GM19395 (cell line): ENCODE data around the gene RNF224.

Experiments used
- ATAC-seq: cut with Tn5 transposase; IDR thresholded peaks from one replicate; pipeline ENCODE4 v1.9.1; 2021; ENCODE audit warnings: mild to moderate bottlenecking, moderate library complexity; ENCODE audit not compliant: unreplicated experiment

The RNF224 gene

DNA sequence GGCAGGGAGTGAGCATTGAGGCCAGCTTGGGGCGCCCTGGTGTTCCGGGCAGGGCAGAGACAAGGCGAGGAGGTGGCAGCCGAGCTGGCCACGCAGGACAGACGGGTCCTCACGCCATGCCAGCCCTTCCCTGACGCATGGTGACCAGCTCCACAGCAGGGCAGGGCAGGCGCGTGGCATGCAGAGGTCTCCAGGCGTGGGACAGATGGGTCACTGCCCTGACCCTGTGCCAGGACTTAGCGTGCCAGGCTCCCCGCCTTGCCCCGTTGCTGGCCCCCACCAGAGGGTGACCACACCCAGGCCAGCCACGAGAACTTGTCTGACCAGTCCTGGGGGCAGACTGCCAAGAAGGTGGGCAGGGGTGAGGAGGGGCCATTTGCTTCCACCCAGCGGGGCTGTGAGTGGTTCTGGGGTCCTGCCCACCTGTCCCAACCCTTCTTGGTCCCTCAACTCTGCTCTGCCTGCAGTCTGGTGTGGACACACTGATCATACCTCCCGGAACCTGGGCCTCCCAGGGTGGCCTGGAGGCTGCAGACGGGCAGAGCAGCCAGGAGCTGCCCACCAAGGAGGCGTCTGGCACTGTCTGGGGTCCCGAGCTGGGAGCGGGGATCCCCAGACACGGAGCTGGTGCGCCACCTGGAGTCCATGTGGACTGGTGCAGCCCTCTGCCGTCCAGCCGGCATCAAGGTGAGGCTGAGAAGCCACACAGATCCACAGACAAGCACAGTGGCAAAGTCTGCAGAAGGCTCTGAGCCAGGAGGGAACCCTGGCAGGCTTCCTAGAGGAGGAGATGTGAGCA is at the start of gene RNF224:
Gene RNF224 (plus strand): TSS at position 449 of the 799 bp plus-strand sequence. CDS start 834 bp downstream, outside the sequence.
- no peak for ATAC-seq

DNA sequence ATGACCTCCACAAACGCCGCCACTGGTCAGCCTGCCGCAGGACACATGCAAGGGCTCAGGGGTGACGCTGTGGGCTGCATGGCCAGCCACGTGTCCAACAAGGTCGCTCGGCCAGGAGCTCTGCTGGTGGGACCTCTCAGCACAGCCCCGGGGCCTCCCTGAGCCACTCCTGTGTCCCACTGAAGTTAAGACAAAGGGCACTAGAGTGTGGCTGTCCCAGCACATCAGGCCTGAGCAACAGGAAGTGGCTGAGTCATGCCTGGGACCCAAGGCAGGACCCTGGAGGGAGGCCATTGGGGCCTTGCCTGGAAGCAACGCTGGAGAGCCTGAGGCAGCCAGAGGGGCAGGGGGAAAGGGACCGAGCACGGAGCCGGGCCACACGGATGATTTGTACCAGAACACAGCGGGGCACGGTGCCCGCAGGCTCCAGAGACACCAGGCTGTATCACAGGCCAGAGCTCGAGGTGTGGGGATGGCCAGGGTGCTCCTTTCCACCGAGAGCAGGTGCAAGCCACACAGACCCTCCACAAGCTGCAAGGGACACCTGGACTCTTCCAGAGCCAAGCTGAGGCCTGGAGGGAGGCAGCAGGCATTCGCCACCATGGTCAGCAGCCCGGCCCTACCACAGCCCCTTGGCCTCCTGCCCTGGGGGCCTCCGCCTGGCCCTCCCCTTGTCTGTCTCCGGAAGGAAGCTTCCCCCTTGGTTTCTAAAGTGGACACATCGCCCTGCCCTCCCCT is 48.9 kb upstream of the RNF224 start:
- no peak for ATAC-seq

DNA sequence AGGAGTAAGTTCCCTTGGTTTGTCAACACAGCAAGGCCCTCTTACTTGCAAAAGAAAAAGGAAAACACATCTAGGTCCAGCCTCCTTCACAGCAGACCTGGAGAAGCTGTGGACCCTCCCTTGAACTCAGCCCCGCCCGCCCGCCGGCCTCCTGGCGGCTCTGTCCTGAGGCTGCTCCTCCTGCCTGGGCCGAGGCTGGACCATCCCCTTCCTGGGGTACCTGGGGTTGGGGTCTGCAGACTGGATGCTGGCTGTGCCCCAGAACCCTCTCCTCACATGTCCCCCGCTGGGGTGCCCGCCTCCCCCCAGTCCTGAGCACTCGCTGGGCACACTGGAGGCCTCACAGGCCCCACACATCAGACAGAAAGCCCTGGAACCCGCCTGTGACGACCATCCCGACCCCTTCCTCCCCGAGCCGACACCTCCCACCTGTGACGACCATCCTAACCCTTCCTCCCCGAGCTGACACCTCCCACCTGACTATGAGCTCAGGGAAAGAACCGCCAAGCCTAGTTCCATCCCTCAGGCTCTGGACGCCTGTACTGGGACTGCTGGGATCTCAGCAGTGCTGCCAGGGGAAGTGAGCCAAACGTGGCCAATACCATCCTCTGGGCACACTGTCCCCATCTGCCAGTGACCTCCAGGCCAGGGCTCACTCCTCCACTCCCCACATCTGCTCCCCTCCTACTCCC is 48.2 kb upstream of the RNF224 start:
- no peak for ATAC-seq

DNA sequence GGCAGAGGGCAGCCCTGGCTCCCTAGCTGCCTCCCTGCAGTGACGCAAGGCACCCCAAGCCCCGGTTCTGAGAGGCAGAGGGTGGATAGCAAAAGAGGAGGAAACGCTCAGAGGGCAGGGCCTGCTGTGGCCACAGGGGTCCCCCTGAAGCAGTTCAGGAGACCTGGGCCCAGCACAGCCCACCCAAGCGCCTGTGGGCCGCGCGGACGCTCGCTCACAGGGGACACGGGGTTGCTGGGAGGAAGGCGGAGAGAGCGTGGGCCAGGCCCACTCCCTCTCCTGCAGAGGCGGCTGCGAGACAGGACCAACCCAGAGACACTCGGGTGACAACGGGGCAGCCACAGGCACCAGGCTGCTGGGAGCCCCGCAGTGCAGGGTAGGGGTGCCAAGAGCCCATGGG is 47.5 kb upstream of the RNF224 start:
- no peak for ATAC-seq

DNA sequence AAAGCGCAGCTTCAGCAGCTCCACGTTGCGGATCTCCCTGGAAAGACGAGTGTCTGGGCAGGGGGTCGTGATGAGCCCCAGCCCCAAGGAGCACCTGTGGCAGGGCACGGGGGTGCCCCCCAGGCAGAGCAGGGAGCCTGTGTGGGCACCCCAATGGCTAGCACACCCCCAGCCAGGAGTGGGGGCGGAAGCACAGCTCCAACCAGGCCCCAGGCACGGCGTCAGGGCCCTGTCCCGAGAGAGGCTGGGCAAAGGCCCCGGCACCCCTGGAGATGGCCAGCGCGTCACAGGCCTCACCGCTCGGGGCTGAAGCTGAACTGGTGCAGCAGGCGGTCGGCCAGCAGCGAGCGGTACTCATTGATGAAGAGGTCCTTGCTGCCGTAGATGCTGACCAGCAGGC is 46.8 kb upstream of the RNF224 start:
- no peak for ATAC-seq

DNA sequence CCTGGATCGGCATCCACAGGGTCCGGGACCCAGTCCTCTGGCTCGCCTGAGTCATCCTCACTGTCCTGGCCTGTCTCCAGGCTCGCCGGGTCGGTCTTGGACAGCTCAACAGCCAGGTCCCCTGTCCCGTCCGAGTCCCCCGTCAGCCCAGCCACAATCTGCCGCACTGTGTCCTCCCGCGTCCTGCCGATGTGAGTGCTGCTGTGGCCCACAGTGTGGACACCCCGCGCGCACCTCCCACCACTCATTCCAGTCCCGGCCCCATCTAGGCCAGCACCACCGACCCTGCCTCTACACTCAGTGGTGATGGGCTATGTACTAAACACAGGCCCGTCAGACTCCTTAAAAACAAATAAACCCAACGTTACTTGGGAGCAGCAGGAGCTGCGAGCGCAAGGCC is 45.6 kb upstream of the RNF224 start:
- ATAC-seq = no peak

DNA sequence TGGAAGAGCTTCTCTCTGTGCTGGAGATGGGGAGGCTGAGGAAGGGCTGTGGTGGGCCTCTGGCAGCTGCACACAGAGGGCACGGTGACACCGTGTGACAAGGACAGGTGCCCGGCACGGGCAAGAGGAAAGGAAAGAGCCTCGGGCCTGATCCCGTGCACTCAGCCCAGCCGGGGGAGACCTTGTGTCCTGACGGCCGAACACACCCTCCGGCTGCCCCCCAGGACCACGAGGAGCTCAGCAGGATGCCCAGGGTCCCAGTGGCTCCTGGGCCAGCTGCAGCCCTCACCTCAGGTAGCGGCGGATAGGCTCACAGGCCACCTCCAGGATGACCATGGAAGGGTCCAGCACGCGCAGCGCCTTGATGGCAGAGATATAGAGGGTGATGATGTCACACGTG is 44.5 kb upstream of the RNF224 start:
- ATAC-seq = no peak

DNA sequence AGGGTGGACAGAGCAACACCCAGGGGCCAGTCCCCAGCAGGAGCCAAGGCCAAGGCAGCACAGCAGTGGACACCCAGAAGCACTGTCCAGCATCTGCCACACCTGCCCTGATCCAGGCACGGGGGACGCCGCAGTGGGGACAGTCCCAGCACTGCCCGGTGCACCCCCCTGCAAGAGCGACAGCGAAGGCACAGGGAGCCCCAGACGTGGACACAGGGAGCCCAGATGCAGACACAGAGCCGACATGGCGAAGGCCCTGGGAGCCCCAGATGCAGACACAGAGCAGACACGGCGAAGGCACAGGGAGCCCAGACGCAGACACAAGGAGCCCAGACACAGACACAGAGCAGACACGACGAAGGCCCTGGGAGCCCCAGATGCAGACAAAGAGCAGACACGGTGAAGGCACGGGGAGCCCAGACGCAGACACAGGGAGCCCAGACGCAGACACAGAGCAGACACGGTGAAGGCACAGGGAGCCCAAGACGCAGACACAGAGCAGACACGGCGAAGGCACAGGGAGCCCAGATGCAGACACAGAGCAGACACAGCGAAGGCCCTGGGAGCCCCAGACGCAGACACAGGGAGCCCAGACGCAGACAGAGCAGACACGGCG is 43.2 kb upstream of the RNF224 start:
- ATAC-seq = no peak

DNA sequence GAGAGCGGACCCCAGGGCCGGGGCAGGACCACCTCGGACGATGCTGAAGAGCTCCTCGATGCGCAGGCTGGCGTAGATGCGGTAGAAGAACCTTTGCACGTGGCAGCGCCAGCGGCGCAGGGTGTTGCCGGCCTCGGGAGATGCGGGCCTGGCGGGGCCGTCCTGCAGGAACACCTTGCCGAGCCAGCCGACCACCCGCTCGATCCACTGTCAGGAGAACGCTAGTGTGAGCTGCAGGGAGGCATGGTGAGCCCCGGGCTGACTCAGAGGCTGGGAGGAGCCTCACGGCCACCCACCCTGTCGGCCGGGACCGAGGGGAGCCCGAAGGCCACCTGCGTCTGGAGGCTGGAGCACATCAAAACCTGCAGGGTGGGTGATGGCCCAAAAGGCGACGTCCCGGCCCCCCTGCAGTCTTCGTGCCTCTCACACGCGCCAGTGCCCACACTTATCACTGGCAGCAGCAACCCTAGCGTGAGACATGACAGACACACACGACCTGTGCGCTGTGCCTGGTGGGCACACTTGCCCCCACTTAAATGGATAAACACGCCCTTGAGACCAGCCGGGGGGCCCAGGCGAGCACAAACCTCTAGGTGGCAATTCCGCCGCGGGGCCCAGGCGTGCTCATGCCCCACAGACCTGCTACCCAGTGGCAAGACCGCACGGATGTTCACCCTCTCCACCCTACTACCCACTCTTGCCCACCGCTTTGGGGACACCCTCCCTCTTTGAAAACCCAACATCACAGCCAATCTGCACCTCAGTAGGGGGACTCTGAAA is 42.2 kb upstream of the RNF224 start:
- ATAC-seq = no peak

DNA sequence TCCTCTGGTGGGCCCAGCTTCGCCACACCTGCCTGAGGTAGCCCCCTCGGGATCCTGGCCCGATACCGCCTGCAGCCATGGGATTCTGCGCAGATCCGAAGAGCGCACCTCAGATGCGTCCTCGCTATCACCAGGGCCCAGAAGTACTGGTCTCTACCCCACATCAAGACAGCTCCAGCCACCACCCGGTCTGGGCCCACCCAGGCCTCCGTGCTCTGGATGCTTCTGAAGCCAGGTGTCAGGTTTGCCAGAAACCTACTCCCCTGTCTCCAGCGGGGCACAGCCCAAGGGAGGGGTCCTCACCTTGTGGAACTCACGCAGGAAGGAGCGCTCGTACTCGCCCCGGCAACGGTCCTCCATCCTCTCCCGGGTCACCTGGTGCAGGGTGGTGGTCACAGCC is 41.4 kb upstream of the RNF224 start:
- no peak for ATAC-seq

DNA sequence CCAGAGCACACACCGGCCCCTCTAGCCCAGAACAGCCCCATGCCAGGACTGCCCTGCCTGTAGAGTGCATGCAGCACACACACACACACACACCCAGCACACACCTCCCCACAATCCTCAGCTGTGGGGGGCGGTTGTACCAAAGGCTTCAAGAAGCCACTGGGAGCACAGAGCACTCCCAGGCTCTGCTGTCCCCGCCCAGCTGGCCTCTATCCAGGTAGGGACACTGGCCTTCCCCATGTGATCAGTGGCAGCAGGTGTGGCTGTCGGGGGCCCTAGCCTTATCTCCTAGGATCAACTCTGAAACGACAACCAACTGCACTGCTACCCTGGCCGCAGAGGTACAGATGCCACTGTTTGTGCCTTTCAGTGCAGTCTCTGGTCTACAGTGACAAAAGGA is 40.9 kb upstream of the RNF224 start:
- ATAC-seq = no peak

DNA sequence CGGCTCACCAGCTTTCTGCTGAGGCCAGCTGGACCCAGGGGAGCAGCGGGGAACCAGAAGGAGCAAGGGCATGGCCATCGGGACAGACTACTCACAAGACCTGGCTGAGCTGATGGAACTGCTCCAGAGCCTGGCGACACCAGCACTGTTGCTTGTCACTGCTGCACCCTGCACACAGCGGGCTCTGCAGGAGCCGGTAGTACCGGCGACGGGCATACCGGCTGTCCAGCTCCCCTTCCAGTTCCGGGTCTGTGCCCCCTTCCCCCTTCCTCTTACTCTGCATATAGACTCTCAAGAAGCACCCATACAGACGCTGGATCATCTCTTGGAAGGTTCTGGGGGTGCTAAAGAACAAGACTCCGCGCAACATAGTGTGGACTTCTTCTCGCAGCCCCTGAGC is 39.9 kb upstream of the RNF224 start:
- ATAC-seq = no peak

DNA sequence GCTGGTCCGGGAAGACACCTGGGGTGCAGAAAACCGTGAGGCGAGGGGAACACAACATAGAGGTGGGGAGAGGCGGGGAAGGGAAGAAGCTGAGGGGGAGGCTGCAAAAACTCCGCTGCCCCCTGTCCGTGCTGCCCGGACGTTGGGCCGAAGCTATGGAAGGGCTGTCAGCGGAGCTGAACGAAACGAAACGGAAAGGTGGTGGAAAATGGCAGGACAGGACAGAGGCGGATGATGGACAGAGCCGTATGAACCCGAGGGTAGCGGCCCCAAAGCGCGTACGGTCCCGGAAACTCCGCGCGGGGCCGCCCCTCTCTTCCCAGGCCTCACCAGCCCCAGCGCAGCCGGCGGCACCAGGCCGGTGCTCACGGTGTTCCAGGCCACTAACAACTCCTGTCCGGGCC is 39.2 kb upstream of the RNF224 start:
- no peak for ATAC-seq

DNA sequence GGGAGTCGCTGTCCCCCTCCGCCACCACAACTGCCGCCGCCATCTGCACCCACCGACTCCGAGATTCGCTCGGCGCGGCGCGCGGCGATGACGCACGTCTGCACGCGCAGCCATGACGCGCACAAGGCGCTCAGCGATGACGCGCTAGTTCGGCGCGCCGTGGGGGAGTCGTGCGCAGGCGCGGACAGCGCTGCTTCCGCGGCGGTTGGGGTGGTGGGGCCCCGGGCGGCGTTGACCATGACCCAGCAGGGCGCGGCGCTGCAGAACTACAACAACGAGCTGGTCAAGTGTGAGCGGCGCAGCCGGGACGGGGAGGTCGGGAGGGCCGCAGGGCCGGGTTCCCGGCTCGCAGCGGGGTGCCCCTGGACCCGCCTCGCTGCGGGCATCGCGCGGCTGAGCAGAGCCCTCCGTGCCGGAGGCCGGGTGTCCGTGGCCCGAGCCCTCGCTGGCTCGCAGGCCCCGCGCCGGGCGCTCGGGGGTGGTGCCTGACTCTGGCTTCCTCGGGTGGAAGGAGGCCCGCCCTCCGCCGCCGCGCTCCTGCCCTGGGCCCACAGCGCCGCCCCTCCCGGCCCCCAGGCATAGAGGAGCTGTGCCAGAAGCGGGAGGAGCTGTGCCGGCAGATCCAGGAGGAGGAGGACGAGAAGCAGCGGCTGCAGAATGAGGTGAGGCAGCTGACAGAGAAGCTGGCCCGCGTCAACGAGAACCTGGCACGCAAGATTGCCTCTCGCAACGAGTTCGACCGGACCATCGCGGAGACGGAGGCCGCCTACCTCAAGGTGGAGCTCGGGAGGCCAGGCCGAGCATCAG is 38.6 kb upstream of the RNF224 start, which contains the start of the genes ANAPC2 and SSNA1:
Gene ANAPC2 (minus strand): TSS at position 71 of the 807 bp plus-strand sequence. CDS start 28 bp downstream, at position 43.
Gene SSNA1 (plus strand): TSS at position 187 of the 807 bp plus-strand sequence. CDS start 51 bp downstream, at position 238.
- ATAC-seq = peak; percentile 70

DNA sequence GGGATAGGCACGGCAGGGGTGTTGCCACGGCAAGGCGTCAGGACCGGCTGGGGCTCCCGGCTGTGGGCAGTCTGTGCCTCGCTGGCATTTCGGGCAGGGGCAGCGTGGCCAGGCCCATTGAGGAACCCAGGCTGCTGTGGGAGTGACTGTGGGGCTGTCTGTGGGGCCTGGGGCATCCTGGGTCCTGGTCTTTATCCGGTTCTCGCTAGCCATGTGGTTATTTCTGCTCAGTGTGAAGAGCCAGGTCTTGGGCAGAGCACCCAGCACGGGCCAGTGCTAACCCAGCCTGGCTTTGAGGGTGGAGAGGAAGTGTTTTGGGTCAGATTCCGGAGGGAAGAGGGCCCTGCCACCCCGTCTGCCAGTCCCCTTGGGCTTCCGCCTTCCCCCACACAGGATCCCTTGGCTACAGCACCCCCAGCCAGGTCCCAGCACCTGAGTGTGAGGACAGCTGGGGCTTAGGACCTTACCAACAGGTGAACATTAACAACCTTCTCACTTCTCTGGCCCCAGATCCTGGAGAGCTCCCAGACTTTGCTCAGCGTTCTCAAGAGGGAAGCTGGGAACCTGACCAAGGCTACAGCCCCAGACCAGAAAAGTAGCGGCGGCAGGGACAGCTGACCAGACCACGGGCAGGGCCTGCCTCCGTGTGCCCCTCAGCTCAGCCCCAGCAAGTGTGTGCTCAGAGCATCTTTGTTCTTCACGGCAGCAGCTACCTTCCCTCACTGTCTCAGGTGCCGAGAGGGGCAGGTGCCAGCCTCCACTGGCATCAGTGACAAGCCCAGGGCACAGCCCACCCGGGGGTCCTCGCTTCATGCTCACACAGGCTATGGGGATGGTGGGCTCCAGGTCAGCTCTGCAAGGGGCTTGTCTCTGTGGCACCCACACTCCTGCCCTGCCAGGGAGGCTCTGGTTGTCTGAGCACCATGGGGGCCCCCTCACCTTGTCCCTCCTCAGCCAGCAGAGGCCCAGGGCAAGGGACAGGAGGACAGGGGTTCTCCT is 37.7 kb upstream of the RNF224 start:
- ATAC-seq = no peak

DNA sequence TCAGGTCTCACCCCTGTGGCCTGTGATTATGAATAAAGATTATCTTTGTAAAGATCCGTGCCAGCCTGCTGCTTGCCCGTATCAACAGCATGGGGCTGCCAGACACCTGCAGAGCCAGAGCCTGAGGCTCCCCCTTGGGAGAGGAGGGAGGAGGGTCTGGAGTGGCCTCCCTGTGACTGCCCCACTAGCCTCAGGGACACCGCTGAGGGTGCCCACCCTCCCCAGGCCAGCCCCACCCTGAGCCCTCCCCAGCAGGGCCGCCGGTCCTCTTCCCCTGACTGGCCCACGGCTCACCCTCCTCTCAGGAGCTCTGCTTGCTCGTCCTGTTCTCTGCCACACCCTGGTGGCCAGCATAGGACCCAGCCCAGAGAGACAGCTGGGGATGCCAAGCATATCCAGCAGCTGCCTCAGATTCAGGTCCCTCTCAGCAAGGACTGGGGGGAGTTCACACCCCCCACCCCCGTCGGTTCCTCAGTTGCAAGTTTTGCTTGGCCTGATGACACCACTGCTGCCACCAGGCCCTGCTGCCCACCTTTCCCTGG is 36.9 kb upstream of the RNF224 start:
- no peak for ATAC-seq

DNA sequence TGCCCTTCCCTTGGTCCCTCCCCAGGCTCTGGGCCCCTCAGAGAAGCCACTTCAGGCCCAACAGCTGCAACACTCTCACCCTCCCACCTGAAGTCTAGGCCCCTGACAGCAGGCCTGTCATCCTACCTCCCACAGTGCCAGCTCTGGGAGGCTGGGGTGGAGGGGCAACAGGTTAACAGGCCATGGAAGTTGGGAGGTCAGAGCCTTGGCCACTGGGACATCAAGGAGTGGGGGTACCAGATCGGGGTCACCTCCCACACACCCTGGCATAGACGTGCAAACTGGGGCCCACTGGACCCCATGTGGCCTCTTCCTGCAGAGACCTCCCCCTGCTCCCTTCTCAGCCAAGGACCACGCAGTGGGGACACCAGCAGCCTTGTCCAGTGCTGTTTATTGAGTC is 36.1 kb upstream of the RNF224 start:
- no peak for ATAC-seq
